GM18909 (cell line): ENCODE data around the gene MS4A2.
A peak's percentile ranks its signal among the peaks of the same experiment; 100 is the strongest.
"Not testable (repeated sequence)": the region's sequence is repeated elsewhere in the genome, so short reads cannot be mapped to it uniquely, and the experiment has no call there.

Experiments
- ATAC-seq: cut with Tn5 transposase; IDR thresholded peaks from one replicate; pipeline ENCODE4 v1.9.1; 2021; ENCODE audit warnings: mild to moderate bottlenecking; ENCODE audit not compliant: unreplicated experiment, poor library complexity

The MS4A2 gene

GRCh38 chr11:60098508-60098907 is 10.0 kb downstream of the MS4A2 start:
- ATAC-seq = peak; percentile 84

- no peak for ATAC-seq
These were observed 12.1 kb downstream of the MS4A2 start for GRCh38 chr11:60100516-60100915.

DNA sequence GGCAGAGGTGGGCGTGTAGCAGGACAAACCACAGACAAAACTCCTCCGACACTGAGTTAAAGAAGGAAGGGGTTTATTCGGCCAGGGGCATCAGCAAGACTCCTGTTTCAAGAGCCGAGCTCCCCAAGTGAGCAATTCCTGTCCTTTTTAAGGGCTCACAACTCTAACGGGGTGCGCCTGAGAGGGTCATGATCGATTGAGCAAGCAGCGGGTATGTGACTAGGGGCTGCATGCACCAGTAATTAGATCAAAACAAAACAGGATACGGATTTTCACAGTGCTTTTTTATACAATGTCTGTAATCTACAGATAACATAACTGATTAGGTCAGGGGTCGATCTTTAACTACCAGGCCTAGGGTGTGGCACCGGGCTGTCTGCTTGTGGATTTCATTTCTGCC is 12.9 kb downstream of the MS4A2 start:
- ATAC-seq = not testable (repeated sequence)

GRCh38 chr11:60104471-60105115 is 16.1 kb downstream of the MS4A2 start:
- not testable (repeated sequence) for ATAC-seq

GRCh38 chr11:60108631-60109030 is 20.2 kb downstream of the MS4A2 start:
- ATAC-seq = not testable (repeated sequence)

DNA sequence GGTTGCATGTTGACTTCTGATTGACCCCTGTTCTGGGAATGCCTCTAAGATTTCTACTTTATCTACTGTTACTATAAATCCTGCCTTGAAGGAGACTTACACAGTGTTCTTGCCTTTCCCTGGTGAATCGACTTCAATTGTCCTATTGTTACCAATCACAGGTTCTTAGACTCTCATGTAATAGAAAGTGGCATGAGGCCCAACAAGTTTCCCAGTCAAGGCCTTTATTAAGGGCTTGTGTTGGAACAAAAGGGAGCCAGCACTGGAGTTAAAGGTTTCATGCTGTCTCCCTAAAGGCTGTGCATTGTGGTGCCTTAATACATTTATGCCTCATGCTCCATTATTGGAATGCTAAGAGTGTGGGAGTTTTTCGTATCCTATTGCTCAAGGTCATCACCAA is 23.3 kb downstream of the MS4A2 start:
- no peak for ATAC-seq

DNA sequence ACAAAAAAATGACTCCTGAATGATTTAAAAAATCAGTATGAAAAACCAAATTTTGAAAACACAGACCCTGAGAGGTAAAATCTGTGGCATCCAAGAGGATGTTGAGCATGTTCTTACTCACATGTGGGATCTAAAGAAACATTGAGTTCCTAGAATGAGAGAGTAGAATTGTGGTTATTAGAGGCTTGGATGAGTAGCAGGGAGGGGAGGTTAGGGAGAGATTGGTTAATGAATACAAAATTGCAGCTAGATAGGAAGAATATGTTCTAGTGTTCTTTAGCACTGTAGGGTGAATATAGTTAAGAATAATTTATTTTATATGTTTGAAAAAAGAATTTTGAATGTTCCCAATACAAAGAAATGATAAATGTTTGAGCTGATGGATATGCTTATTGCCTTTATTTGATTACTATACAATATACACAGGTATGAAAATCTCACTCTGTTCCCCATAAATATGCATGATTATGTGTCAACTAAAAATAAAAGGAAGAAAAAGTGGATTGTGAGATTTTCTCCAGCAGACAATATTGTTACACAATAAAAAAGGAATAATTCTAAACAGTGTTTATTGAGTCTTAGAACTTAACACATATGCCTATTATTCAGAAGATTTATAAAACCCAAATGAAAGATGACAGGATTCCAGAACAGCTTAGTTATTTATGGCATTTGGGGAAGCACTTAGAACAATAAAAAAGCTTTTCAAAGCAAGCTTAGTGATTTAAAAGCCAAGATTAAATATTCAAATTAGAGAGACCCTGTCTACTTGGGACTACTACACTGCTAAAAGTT is 28.7 kb downstream of the MS4A2 start:
- ATAC-seq = no peak

DNA sequence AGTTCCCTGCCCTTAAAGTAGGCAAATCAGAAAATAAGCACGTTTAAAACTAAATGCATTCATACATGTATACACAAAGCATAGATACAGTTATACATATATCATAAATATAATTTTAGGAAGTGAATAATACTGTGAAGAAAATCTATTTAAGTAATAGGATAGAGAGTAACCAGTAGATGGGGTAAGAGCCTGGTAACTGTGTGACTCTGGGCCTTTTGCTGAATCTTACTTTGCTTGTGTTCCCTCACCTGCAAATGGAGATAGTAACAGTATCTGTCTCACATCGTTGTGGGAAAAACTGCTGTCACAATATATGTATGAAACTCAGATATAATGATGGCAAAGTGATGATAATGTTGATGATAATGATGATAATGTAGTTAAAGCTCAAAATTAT is 29.9 kb downstream of the MS4A2 start:
- no peak for ATAC-seq

- ATAC-seq = no peak
These were observed 31.2 kb downstream of the MS4A2 start for GRCh38 chr11:60119710-60120109.

- no peak for ATAC-seq
These were observed 32.8 kb downstream of the MS4A2 start for GRCh38 chr11:60121264-60121663.

- no peak for ATAC-seq
These were observed 34.1 kb downstream of the MS4A2 start for GRCh38 chr11:60122414-60123036.

- no peak for ATAC-seq
These were observed 36.5 kb downstream of the MS4A2 start for GRCh38 chr11:60124802-60125432.

DNA sequence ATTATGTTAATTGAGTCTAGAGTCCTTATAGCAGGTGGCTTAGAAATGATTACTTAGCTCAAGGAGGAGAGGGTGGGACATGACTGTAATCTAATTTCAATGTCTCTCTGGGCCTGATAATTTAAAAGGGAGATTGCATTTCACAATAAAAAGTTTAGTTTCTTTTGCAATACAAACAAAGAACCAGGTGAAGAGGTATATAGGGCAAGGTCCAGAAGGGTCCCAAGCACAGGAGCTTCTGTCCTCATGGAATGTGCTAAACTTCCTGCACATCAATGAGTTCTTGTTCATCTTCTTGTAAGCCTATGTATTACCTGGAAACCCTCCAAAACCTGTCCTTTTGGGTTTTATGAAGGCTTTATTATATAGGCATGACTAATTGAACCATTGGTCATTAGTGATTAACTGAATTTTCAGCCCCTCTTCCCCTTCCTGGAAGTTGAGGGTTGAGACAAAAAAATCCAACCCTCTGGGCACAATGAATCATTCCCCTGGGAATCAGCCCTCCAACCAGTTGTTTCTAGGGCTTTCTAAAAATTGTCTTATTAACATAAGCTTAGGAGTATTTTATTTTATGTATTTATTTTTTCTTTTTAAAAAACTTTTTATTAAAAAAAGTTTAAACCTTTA is 37.6 kb downstream of the MS4A2 start:
- no peak for ATAC-seq

DNA sequence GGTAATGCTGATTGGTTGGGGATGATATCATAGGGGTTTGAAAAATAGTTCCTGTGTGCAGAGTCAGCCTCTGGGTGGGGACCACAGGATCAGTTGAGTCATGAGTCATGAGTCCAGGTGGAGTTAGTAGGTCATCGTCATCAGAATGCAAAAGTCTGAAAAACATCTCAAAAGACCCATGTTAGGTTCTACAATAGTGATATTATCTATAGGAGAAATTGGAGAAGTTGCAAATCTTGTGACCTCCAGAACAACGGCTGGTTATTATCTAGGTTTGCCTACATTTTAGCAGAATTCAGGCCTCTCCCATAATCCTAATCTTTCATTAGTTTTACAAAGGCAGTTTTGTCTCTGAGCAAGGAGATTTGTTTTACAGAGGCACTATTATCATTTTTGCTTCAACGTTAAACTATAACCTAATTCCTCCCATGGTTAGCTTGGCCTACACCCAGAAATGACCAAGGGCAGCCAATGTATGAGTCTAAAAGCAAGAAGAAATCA is 38.9 kb downstream of the MS4A2 start:
- no peak for ATAC-seq

DNA sequence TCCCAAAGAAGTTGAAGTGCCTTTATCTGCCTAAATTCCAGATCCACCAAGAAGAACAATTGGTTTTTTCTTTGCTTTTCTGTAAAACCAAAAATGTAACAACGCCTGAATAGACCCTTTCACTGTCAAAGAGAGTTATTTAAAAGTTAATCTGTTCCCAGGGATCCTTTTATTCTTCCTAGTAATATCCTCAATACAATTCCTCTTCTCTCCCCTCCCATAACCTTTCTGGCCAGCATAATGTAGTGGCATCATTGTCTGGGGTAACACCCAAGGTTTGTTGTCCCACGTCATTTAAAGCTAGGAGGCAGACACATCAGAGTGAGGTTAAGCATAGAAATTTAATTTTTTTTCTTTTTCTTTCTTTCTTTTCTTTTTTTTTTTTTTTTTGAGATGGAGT is 39.9 kb downstream of the MS4A2 start:
- no peak for ATAC-seq

- ATAC-seq = not testable (repeated sequence)
These were observed 40.4 kb downstream of the MS4A2 start for GRCh38 chr11:60128866-60129265.

- no peak for ATAC-seq
These were observed 41.4 kb downstream of the MS4A2 start for GRCh38 chr11:60129853-60130252.

DNA sequence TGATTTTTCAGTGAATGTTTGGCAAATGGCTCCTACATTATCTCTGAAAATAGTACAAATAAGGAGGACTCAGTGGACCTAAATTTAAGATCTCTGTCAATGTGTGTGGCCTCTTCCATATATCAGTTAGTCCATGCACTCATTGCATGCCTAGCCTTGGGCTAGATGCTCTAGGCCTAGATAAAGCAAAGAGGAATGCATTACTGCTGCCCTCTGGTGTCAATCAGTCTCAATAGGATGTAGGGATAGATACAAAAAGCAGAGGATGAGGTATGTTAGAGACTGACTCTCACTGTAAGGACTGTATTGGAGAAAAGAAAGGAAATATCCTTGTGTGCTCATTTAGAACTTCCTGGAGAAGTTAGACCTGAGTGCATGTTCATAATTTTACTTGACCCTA is 42.0 kb downstream of the MS4A2 start:
- peak; percentile 62 for ATAC-seq

GRCh38 chr11:60131912-60132311 is 43.4 kb downstream of the MS4A2 start:
- ATAC-seq = no peak

DNA sequence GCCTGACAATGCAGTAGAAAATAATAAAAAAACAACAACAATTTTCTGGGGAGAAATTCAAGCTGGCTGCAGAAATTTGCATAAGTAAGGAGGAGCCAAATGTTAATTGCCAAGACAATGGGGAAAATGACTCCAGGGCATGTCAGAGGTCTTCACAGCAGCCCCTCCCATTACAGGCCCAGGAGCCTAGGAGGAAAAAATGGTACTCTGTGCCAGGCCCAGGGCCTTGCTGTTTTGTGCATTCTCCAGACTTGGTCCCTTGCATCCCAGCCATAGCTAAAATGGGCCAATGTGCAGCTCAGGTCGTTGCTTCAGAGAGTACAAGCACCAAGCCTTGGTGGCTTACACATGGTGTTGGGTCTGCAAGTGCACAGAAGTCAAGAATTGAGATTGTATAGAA is 45.5 kb downstream of the MS4A2 start:
- no peak for ATAC-seq
